K562 (cell line): Measurements from ENCODE around the gene GARIN5B. TPM values are rescaled to one million over a fixed set of nuclear protein-coding genes. Genes with fewer than 3 reads are reported as not detected.

Source experiments
- GATAD2B ChIP-seq: fragments of 450-650 bp; IDR thresholded peaks from 2 replicates; pipeline ENCODE4 v1.6.1; 2017; ENCODE audit warnings: mild to moderate bottlenecking, borderline replicate concordance
- HES1 ChIP-seq: fragments of 450-650 bp; IDR thresholded peaks from 2 replicates; pipeline ENCODE4 v1.6.1; 2016; ENCODE audit warnings: low read depth, mild to moderate bottlenecking, moderate library complexity
- HMGN3 ChIP-seq: IDR thresholded peaks from 2 replicates; pipeline ENCODE4 v1.6.1; 2011; ENCODE audit warnings: borderline replicate concordance, low read depth, mild to moderate bottlenecking, mixed read lengths, low read length; ENCODE audit not compliant: insufficient read length; ENCODE audit errors: extremely low read depth
- KHSRP ChIP-seq: fragments of 450-650 bp; IDR thresholded peaks from 2 replicates; pipeline ENCODE4 v1.6.1; 2017
- MGA ChIP-seq: fragments of 450-650 bp; IDR thresholded peaks from 2 replicates; pipeline ENCODE4 v1.6.1; 2016; ENCODE audit warnings: mild to moderate bottlenecking, moderate library complexity
- NEUROD1 ChIP-seq: fragments of 150-350 bp; IDR thresholded peaks from 2 replicates; pipeline ENCODE4 v1.6.1; 2014; ENCODE audit warnings: borderline replicate concordance, low read length, low read depth; ENCODE audit not compliant: partially characterized antibody
- PHF20 ChIP-seq: fragments of 450-650 bp; IDR thresholded peaks from 2 replicates; pipeline ENCODE4 v1.6.1; 2018; ENCODE audit not compliant: partially characterized antibody
- RBM15 ChIP-seq: fragments of 200-400 bp; formaldehyde crosslinking; IDR thresholded peaks from 2 replicates; pipeline ENCODE4 v1.6.1; 2018; ENCODE audit warnings: mild to moderate bottlenecking, low read length, moderate library complexity; ENCODE audit not compliant: insufficient read depth
- SLC30A9 ChIP-seq: fragments of 250-450 bp; sonication (Bioruptor Pico); IDR thresholded peaks from 2 replicates; pipeline ENCODE4 v1.8.0; 2022; ENCODE audit warnings: mild to moderate bottlenecking, moderate library complexity
- SP1 ChIP-seq: sonication (generic); formaldehyde crosslinking; IDR thresholded peaks from 2 replicates; pipeline ENCODE4 v1.8.1; 2022; ENCODE audit warnings: mild to moderate bottlenecking, missing genetic modification reagents
- TAF9B ChIP-seq: fragments of 450-650 bp; IDR thresholded peaks from 2 replicates; pipeline ENCODE4 v1.6.1; 2018; ENCODE audit warnings: mild to moderate bottlenecking; ENCODE audit not compliant: partially characterized antibody
- ZNF232 ChIP-seq: sonication (generic); formaldehyde crosslinking; IDR thresholded peaks from 2 replicates; pipeline ENCODE4 v1.8.0; 2022; ENCODE audit warnings: mild to moderate bottlenecking, missing genetic modification reagents
- ZNF24 ChIP-seq: fragments of 450-650 bp; IDR thresholded peaks from 2 replicates; pipeline ENCODE4 v1.6.1; 2016
- ZNF398 ChIP-seq: fragments of 250-450 bp; sonication (Bioruptor Pico); IDR thresholded peaks from 2 replicates; pipeline ENCODE4 v1.8.0; 2021; ENCODE audit warnings: moderate library complexity, mild to moderate bottlenecking, inconsistent platforms
- polyA plus RNA-seq, 8 experiments: library from polyadenylated mRNA; depleted of rRNA in 4 of 8; stranded (reverse) in 5 of 8; unstranded in 3 of 8; fragments of >200 nt; fragmentation: Nextera tagmentation in 2 of 8; fragmentation: Illumina TruSeq in 1 of 8; extraction: Ambion mirVana in 2 of 8; extraction: Trizol in 1 of 8; gene quantifications; 2 replicates each; pipeline versions ENCODE4 v1.2.1 to v1.2.3, GENCODE V29; 2011 to 2014; ENCODE audit warnings: inconsistent platforms in 1 of 8, missing spikeins in 1 of 8
- total RNA-seq, 7 experiments: library from RNA; depleted of rRNA in 6 of 7; stranded (reverse); fragments of >200 nt in 6 of 7; fragmentation: Illumina TruSeq in 2 of 7; extraction: Trizol in 2 of 7; gene quantifications; 2 replicates each; pipeline versions ENCODE4 v1.2.1 to v1.2.3, GENCODE V29; 2011 to 2021; ENCODE audit warnings: low replicate concordance in 1 of 7

The GARIN5B gene
- total and polyA plus RNA-seq, 9 of the 15 experiments (the other 6 are each of a cell fraction or from before 2014, with no cell fraction given), result not detected

- TF ChIP-seq MGA (no peak; the same call in 1 of the 2 replicates), ZNF232 (no peak), SP1 (peak; percentile 99), TAF9B (no peak), HMGN3 (peak; percentile 29), ZNF398 (CRISPR knock-in tag) (no peak), PHF20 (no peak), HES1 (no peak; the same call in 1 of the 2 replicates), KHSRP (peak; percentile 75), SLC30A9 (CRISPR knock-in tag) (no peak), ZNF24 (no peak), NEUROD1 (peak; percentile 97), GATAD2B (no peak), RBM15 (no peak)
These were observed 23.8 kb downstream of the GARIN5B start, which contains the start of gene KMT5C (continued) for GRCh38 chr19:55339105-55339888.
